Effector CD8-positive, alpha-beta T cell (primary cell): ENCODE measurements around the gene TRIML2.

Experiments
- DNase-seq: peaks from one replicate; lab custom pipeline; 2025; lab: John Stamatoyannopoulos, UW
- total RNA-seq, 4 experiments: gene quantifications; one replicate each; lab custom pipeline; 2026; lab: John Stamatoyannopoulos, UW

The TRIML2 gene
- 0 to 0.18 (median 0) reads per million in 4 experiments for total RNA-seq

GRCh38 chr4:188109157-188109755 is at the start of gene TRIML2:
TRIML2 (minus strand) TSS chr4:188109603; CDS start chr4:188105368, 4,235 bp downstream.
- DNase-seq: no peak

GRCh38 chr4:188158336-188158735 is 48.9 kb upstream of the TRIML2 start:
- DNase-seq: no peak

GRCh38 chr4:188154668-188155405 is 45.4 kb upstream of the TRIML2 start:
- DNase-seq: no peak

- DNase-seq: no peak
Observed at GRCh38 chr4:188147776-188148175, 38.4 kb upstream of the TRIML2 start.

- no peak for DNase-seq
Observed at GRCh38 chr4:188147176-188147575, 37.8 kb upstream of the TRIML2 start.

GRCh38 chr4:188146618-188147017 is 37.2 kb upstream of the TRIML2 start:
- DNase-seq: no peak

GRCh38 chr4:188145601-188146000 is 36.2 kb upstream of the TRIML2 start:
- no peak for DNase-seq

- no peak for DNase-seq
Observed at GRCh38 chr4:188143731-188144130, 34.3 kb upstream of the TRIML2 start.

- no peak for DNase-seq
Observed at GRCh38 chr4:188139671-188140070, 30.3 kb upstream of the TRIML2 start.

GRCh38 chr4:188139141-188139540 is 29.7 kb upstream of the TRIML2 start, which contains the start of gene TRIML1:
TRIML1 (plus strand) TSS chr4:188139441; CDS start chr4:188139559, 118 bp downstream.
- no peak for DNase-seq

- DNase-seq: no peak
Observed at GRCh38 chr4:188138227-188138626, 28.8 kb upstream of the TRIML2 start.

- no peak for DNase-seq
Observed at GRCh38 chr4:188132232-188132631, 22.8 kb upstream of the TRIML2 start.

- no peak for DNase-seq
Observed at GRCh38 chr4:188130355-188130754, 21.0 kb upstream of the TRIML2 start.

GRCh38 chr4:188127214-188127874 is 17.9 kb upstream of the TRIML2 start:
- no peak for DNase-seq

GRCh38 chr4:188121530-188121929 is 12.1 kb upstream of the TRIML2 start:
- DNase-seq: no peak

GRCh38 chr4:188117631-188118324 is 8.4 kb upstream of the TRIML2 start:
- DNase-seq: no peak

- DNase-seq: no peak
Observed at GRCh38 chr4:188113156-188113555, 3.8 kb upstream of the TRIML2 start.

GRCh38 chr4:188111955-188112354 is 2.6 kb upstream of the TRIML2 start:
- DNase-seq: no peak

GRCh38 chr4:188110741-188111471 is 1.5 kb upstream of the TRIML2 start:
- no peak for DNase-seq

GRCh38 chr4:188110036-188110435 is 633 bp upstream of the TRIML2 start:
- no peak for DNase-seq
